Femur (tissue), 1 donor: Measurements from ENCODE around the gene ERBB4.
"Not testable (repeated sequence)": the region's sequence is repeated elsewhere in the genome, so short reads cannot be mapped to it uniquely, and the experiment has no call there.

Source experiments
- DNase-seq: peaks from one replicate; pipeline ENCODE4 v3.0.0-alpha.2; 2017

ERBB4 gene

DNA sequence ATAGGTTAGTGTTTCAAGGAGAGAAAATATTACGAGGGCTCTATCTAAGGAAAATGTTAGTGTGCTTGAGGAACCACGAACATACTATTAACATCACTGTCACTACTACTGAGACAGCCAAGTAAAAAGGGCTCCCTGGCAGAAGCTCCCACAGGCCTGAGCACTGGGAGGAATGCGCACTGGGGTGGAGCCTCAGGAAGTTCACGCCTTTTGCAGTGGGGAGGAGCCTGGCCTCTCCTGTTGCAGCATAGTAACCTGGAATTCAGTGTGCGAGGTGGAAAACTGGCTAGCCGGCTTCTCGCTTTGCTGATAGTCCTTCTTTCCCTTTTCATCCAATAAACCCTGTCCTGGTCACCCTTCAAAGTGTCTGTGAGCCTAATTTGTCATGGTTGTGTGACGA lies 250.3 kb downstream of the ERBB4 start:
- DNase-seq: no peak

DNA sequence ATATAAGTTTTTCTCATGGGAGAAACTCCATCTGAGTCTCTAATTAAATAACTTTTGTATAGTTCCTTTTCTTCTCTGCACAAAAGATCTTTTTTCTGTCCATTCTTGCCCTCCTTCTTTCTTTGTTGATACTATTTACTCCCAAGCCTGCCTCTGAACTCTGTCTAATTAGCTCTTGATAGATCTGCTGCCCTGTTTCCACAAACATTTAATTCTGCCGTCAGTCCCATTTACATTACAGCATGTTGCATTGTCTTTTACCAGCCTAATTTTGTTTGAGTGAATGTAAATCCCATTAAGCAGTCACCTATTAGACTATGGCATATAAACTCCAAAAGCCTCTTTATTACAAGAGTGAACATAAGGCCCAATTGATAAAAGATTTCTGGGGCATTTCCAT lies 254.4 kb downstream of the ERBB4 start:
- no peak for DNase-seq

DNA sequence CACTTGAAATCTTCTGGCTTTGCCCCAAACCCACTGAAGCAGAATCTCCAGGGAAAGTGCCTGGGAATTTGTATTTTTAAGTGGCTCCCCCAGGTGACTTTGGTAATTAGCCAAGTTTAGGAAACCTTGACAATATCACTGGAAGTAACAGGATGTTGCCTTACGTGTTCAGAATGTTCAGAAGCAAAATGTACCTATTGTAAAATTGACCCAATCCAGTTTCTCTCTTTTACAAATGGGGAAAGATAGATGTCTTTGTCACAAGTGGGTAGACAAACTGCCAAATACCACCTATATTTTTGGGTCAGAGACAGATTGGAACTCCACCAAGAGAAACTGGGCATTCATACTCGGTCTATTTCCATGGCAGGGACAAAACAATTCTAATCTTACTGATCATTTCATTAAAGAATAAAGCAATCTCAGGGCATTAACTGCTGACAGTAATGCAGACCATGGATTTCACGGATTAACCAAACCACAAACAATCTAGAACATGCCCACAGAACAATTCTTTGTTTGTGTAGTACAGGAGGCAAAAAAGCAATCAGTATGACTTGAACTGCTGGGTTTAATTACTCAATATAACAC lies 255.8 kb downstream of the ERBB4 start:
- no peak for DNase-seq

DNA sequence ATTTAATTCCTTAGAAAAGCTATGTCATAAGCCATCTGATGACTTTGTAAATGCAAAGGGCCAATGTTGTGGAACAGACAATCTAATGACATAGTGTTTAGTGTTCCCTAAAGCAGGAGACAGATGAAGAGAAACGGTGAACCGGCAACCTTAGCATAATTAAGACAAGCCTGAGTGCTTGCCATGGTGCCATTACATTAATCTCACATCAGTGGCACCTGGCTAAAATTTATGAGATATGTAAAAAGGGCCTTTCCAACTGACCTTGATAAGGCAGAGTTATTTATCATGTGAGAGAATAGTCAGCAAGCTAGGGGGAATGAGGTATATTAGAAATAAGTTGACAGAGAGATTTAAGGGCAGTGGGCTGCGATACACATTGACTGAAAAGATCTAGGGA lies 261.8 kb downstream of the ERBB4 start:
- DNase-seq: no peak

DNA sequence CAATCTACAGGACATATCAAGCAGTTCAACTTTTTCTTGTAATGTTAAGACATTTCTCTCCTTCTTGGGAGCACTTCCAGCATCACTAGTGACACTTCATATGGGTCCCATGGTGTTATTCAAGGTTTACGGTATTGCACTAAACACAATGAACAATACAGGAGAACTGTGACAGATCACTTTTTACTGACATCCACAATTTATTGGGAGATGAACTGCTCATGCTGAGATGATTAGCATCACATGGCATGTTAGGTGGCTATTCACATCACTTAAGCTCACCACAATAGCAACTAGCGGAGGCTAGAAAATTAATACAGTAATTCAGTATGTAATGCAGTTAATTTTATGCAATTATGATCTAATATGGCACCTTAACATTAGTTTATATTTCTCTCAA lies 264.4 kb downstream of the ERBB4 start:
- no peak for DNase-seq

DNA sequence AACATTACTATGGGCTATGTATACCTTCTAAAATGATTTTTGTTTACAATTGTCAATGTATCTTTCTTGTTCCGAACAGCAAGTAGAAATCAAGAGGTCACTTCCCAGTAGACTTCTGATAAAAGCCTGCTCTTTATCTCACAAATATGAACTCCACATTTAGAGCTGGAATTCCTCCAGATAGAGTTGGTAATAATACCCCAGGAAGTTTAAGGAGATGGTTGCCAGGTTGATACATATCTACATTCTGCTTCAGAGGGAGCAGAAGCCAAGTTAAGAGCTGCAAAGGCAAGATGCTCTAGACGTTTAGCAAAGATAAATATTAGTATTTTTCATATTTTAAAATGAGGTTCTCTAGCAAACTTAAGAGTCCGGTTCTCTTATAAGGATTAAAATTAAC lies 267.0 kb downstream of the ERBB4 start:
- DNase-seq: no peak

DNA sequence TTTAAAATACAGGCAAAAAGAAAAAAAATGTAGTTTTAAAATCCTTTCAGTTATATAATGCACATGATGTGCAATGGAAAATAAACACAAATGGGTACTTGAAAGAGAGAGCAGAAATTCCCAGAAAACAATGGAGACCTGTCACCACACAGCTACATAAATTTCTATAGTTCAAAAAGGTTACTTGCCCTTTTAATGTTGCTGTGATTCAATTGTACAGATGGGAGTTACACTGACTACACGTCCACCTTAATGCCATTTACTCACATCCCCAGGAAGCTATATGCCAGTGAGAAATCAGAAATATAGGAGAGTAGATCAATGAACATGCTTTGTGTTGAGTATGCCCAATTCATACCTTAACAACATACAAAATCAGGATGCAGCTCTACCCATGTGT lies 269.6 kb downstream of the ERBB4 start:
- DNase-seq: no peak

DNA sequence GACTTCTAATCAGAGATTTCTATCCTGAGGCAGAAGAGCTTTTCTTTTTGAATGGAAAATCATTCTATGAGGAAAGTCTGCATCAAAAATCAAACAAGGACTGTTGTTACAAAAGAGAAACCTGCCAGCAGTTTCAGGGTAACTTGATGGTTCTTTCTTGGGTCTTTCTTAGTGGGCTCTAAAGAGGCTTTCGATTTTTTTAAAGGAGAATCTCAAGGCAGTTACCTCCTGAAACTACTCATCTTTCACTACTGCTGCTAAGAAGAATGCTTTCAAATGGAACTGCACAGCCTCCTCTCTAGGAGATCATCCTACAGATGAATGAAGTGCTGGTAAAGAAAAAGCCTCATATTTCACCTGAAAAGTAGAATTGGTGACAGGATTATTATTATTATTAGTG lies 272.3 kb downstream of the ERBB4 start:
- no peak for DNase-seq

DNA sequence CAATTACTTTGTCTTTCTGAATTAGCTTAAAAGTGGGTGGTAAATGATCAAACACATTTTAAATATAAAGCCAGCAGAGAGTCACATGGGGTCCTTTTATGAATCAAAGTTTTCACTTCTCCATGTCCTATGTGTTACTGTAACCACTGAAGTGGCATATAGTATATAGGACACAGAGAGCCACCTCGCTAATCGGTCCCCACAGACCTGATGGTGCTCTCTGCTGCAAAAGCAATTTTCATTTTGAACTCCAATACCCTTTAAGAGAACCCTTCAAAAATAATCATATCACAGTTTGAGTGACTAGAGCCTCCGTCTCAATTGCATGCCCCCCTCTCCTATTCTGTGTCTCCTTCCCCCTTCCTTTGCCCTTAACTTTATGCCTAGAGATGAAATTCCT lies 272.8 kb downstream of the ERBB4 start:
- DNase-seq: no peak

DNA sequence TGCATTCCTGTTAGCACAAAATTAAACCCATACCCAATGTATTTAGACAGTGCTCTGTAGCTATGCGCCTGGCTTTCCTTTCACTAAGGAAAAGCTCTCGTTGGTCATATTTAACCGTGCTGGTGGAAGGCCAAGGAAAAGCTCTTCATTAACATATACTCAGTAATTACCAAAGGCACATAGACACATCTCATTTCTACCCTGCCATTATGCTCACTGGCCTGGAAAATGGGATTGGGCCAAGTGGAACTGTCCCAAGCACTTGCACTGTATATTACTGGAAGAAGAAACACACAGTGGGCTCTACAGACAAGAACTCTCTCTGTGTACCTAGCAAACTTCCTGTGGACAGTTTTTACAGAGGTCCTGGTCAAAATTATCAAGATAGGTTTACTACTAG lies 274.4 kb downstream of the ERBB4 start:
- peak; percentile 19 for DNase-seq

DNA sequence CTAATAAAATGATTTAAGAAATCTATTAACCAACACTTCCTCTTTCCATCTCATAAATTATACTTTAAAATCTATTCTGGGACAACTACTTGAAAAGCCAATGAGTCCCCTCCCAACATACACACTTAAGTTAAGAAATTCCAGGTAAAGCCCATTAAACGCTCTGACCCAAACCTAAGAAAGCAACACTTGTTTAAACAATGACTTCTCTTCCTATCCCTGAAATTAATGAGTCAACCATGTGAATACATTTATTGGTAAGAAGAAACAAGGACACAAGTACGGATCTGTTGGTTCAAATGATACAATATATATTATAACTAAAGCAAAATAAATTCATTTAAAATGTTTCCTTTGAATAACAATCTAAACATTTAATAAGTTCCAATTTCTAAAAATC lies 279.4 kb downstream of the ERBB4 start:
- no peak for DNase-seq

DNA sequence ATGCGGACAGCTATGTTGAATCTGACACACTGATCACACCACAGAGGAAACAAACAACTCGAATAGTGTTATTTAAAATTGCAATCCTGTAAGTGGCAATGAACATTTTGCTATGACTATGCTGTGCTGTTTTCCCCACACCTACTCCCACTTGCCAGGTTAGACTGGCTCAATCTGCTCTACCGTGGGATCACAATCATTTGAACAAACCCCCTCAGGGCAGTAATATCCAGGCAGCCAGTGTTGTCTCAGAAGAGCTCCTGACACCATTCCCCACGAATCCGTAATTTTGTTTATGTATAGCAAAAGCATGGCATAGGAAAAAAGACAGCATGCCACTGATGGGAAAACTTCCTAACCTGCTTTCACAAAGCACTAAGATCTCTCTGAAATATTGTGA lies 284.3 kb downstream of the ERBB4 start:
- DNase-seq: no peak

DNA sequence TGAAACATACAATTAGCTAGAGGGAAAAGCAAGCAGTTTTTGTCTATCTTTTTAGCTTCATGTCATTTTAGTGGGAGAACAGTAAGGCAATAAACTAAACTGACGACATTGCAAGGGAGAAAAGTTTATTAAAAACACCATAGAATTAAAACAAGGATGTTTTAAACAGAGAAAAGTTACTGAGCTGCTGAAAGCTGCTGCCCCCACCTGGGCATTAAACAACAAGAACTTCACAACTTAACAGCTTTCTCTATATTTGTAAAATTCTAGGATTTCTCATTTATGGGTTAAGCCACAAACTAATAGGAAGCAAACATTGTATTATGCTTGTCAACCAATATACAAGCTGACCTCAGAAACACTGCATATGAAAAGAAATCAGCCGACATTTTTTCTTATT lies 289.2 kb downstream of the ERBB4 start:
- no peak for DNase-seq

DNA sequence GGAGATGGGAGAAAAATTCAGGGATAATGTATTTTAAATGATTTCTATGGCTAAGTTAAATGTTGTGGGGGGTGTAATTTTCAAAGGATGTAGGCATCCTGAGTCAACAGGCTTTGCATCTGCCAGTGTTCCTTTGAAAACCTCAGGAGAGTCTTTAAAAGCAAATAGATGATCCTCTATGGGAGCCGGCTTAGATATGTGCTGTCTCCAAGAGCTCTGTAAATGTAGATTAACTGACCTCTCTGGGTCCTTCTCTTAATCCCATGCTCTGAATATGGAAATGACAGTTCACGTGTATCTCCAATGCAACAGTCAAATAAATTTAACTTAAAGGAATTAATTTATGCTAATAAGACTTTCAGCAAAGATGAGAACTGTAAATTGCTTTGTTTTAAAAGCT lies 292.7 kb downstream of the ERBB4 start:
- no peak for DNase-seq

DNA sequence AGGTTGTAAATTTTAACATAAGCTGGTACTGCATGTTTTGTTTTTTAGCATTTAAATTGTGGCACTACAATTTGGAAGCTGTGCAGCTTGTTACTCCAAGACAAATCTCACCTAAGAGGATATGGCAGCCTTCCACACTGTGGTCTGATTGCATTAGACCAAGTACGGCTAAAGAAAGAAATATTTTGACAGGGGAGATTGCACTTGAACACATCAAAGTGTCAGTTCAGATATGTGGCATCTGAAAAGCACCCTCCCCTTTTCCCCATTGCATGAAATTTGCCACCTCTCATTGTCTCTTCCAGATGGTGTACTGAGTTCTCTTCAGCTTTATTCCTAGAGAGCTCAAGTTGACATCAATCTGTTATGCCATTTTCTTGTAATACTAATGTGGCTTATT lies 295.9 kb downstream of the ERBB4 start:
- DNase-seq: no peak

DNA sequence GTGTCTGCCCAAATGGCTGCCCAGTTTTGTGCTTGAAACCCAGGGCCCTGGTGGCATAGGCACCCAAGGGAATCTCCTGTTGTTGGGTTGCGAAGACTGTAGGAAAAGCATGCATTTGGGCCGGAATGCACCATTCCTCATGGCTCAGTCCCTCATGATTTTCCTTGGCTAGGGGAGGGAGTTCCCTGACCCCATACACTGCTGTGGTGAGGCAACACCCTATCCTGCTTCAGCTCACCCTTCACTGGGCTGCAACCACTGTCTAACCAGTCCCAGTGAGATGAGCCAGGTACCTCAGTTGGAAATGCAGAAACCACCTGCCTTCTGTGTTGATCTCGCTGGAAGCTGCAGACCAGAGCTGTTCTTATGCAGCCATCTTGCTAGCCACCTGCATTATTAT lies 300.4 kb downstream of the ERBB4 start:
- not testable (repeated sequence) for DNase-seq

DNA sequence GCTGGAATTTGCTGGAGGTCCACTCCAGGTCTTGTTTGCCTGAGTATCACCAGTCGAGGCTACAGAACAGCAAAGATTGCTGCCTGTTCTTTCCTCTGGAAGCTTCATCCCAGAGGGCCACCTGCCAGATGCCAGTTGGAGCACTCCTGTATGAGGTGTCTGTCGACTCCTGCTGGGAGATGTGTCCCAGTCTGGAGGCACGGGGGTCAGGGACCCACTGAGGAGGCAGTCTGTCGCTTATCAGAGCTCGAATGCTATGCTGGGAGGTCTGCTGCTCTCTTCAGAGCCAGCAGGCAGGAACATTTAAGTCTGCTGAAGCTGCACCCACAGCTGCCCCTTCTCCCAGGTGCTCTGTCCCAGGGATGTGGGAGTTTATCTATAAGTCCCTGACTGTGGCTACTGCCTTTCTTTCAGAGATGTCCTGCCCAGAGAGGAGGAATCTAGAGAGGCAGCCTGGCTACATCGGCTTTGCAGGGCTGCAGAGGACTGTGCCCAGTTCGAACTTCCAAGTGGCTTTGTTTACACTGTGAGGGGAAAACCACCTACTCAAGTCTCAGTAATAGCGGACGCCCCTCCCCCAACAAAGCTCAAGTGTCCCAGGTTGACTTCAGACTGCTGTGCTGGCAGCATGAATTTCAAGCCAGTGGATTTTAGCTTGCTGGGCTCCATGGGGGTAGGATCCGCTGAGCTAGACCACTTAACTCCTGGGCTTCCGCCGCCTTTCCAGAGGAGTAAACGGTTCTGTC lies 301.1 kb downstream of the ERBB4 start:
- DNase-seq: no peak

DNA sequence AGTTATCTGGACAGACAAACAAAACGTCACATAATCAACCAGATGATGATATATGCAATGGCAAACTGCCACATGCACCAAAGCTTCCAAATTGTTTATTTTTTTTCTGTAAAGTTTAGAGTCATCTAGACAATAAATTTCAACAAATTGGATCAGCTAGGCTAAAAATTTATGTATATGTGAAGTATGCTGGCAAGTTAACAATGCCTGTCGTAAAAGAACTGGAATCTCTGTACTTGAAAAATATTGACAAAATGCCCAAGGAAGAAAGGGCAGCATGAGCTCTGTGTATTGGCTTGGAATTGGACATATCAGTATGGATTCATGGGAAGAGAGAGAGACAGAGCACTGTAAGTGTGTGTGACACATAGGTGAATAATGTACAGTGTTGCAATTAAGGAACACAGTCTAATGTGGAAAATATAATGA lies 309.8 kb downstream of the ERBB4 start:
- DNase-seq: no peak

DNA sequence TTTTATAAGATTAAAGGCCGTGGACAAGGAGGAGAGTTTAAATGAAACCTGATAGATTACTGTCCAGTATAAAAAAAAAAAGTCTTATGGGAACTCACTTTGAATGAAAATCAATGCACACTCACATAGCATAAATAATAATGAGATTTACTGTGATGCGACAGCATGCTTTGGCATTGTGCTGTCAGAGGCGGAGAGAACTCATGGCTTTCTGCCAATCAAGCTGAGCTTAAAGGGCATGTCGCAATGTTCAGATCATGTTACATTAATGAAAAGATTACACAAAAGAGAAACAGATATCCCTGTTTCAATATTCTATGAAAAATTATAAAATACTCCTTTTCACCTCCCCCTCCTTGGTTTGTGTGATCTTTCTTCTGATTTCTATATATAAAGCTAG lies 310.8 kb downstream of the ERBB4 start:
- DNase-seq: no peak

DNA sequence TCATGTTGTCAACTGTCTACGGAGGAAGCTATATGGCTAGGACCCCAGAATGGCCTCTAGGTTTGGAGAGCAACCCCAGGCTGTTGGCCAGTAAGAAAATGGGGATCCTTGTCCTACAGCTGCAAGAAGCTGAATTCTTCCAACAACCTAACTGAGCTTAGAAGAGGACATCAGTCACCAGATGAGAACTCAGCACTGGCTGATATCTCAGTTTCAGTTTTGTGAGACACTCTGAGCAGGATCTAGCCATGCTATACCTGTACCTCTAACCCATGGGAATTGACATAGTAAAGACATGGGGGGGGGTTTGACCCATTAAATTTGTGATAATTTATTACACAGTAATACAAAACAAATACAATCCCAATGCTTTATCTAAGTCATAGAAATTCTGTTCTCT lies 312.5 kb downstream of the ERBB4 start:
- DNase-seq: no peak

DNA sequence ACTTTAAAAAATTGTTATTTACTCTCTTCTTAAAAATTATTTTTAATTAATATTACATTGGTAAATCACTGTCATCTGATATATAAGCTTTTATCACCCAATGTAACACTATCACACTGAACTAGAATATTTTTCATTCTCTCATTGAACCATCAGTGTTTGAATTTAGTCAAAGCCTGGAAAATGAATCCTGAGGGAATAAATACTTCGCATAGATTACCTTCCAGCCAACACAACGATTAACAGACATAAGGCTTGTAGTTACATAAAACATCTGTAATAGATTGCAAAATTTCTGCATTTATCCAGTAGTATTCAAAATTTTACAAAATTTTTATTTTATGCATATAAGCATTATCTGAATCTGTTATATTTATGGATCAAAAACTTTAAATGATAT lies 314.9 kb downstream of the ERBB4 start:
- no peak for DNase-seq

DNA sequence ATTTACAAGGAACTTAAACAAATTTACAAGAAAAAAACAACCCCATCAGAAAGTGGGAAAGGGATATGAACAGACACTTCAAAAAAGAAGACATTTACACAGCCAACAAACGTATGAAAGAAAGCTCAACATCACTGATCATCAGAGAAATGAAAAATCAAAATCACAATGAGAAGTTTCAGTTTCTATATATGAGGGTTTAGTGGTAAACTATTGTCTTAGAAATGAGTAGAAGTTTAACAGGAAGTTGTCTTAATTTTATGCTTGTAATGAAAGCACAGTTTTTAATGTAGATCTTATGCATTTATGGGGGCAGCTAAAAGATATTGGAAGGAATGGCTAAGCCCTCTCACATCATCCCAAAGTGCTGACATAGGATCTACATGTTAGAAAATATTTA lies 325.4 kb downstream of the ERBB4 start:
- DNase-seq: no peak

DNA sequence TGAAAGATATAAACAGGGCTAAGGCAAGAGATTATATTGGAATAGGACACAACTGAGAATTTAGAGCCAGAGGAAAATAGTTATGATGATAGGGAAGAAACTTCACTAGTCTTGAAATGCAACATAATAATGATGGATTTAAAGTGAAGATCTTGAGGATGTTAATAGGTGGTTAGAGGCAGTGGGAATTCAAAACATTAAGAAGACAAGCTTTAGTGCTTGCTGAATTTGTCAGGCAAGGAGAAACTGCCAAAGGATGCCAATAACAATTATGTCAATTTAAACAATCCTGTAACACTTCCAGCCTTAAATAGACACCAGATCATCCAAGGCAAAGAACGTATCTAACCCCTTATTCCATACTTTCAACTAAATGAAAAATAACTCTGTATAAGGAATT lies 330.1 kb downstream of the ERBB4 start:
- DNase-seq: no peak

DNA sequence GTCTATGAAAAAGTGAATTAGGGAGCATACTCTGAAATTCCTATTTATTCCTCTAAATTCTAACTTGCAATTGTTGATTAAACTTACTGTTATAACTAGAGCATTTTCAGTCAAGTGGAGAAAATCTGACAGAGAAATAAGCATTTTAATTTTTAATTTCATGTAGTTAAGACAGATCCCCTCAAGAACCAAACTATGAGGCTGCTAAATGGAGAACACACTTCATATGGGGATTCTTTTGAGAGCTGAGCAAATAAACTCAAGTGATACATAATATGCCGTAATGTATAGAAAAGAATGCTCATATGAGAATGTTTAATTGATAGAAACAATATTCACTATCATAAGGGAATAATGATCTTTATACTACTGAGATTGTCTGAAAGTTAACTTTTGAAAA lies 340.8 kb downstream of the ERBB4 start:
- DNase-seq: no peak

DNA sequence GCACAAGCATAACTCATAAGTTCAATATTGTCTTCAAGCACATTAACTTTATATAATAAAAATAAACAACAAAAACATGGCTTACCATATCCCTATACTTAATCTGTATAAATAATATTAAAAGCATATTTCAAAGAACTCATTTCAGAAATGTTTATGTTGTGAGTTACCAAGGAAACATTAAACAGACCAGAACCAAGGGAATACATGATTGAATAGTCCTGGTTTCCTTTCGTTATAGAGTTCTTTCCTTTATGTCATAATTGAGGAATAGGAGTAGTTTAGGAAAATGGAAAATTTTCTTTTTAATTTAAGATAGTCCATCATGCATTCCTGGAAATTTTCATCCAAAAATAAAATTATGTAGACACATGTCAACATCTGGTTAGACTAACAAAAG lies 343.0 kb downstream of the ERBB4 start:
- no peak for DNase-seq
